ENCODE measurements around the gene TPSAB1.

GRCh38 chr16:1222553-1223354 is 17.8 kb upstream of the TPSAB1 start:
- TF ChIP-seq, protein P1, sequence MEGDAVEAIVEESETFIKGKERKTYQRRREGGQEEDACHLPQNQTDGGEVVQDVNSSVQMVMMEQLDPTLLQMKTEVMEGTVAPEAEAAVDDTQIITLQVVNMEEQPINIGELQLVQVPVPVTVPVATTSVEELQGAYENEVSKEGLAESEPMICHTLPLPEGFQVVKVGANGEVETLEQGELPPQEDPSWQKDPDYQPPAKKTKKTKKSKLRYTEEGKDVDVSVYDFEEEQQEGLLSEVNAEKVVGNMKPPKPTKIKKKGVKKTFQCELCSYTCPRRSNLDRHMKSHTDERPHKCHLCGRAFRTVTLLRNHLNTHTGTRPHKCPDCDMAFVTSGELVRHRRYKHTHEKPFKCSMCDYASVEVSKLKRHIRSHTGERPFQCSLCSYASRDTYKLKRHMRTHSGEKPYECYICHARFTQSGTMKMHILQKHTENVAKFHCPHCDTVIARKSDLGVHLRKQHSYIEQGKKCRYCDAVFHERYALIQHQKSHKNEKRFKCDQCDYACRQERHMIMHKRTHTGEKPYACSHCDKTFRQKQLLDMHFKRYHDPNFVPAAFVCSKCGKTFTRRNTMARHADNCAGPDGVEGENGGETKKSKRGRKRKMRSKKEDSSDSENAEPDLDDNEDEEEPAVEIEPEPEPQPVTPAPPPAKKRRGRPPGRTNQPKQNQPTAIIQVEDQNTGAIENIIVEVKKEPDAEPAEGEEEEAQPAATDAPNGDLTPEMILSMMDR (conservative IDR thresholded peaks at IDR 0.05 in 1 of 2, IDR thresholded peaks at IDR 0.05 in 1 of 2; ENCODE audit: low read depth in 1 of 2, low read length in 2 of 2), result no peak
- no peak for TF ChIP-seq EZH2 (IDR thresholded peaks at IDR 0.05; ENCODE audit: low read length, missing control alignments)

All from fibroblast of lung (primary cell).